Measurements from ENCODE around the gene SLC8B1.
"Not testable (repeated sequence)": the region's sequence is repeated elsewhere in the genome, so short reads cannot be mapped to it uniquely, and the experiment has no call there.

SLC8B1 gene

GRCh38 chr12:113365639-113366395 is 30.9 kb upstream of the SLC8B1 start:
- no peak overlapping the region for H3K27ac ChIP-seq
- TF ChIP-seq ZFX (IDR thresholded peaks at IDR 0.05; ENCODE audit: borderline replicate concordance) (no peak), CTCF (IDR thresholded peaks at IDR 0.05) (no peak)

GRCh38 chr12:113364698-113365097 is 29.8 kb upstream of the SLC8B1 start:
- TF ChIP-seq CTCF (IDR thresholded peaks at IDR 0.05) (no peak), ZFX (IDR thresholded peaks at IDR 0.05; ENCODE audit: borderline replicate concordance) (no peak)
- no peak overlapping the region for H3K27ac ChIP-seq

DNA sequence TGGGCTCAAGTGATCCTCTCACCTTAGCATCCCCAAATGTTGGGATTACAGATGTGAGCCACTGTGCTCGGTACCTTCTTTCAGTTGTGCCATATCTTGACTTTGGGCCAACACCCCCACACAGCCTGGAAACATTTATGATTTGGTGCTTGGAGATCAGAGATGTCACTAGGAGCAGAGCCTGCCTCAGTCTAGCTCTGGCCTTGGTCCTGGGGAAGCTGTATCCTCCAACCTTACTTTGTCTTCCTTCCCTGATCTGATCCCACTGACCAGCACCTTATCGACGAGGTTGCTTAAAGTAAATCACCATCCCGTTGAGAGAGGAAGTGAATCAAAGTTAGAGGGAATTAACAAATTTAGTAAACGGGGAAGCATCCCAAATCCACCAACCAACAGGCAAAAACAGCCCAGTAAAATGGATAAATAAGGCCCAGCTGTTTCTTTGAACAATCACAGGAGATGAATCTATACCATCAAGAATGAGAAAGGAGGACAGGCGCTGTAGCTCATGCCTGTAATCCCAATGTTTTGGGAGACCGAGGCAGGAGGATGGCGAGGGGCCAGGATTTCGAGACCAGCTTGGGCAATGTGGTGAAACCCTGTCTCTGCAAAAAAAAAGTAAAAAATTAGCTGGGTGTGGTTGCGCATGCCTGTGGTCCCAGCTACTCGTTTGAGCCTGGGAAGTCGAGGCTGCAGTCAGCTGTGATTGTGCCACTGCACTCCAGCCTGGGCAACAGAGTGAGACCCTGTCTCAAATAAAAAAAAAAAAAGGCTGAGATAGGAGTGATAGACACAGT is 26.9 kb upstream of the SLC8B1 start:
- TF ChIP-seq CTCF (IDR thresholded peaks at IDR 0.05) (no peak), ZFX (IDR thresholded peaks at IDR 0.05; ENCODE audit: borderline replicate concordance) (no peak)
- H3K27ac ChIP-seq, result no peak overlapping the region

GRCh38 chr12:113359939-113360748 is 25.2 kb upstream of the SLC8B1 start:
- TF ChIP-seq ZFX (IDR thresholded peaks at IDR 0.05; ENCODE audit: borderline replicate concordance), result no peak
- TF ChIP-seq CTCF (IDR thresholded peaks at IDR 0.05), result no peak
- no peak overlapping the region for H3K27ac ChIP-seq

DNA sequence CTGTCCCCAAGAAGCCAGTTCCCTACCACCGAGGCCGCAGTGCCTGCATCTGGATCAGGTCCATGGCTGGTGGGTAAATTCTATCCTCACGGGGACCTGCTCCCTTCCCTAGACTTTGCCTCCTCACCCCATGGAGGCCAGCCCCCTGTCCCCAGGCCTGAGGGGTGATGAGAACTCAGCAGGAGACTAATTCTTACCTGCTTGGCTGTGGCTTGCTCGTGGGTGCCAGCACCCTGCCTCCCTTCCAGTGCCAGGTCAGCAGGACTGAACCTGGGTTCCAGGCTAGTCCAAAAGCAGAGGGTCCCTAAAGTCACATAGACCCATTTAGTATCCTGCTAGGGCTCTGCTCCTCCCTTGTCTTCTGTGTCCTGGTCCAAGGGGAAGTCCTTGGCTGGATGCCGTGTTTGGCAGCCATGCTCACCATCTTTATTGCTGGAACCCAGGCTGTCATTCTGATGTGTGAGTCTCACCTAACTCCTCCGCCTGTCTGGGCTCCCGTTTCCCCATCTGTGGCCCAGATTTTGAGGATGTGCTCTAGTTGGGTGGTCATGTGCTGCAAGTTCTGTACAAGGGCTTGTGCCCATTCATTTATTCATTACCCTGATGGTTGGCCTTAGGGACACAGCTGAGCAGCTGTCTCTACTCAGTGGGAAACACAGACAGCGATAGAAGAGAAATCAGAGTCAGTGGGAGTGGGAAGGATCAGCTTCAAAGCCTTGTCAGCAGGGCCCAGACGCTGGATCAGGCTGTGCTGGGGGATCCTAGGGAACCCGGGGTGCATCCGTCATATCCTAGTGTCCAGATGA is 24.4 kb upstream of the SLC8B1 start:
- peak overlapping the region; percentile 49 for H3K27ac ChIP-seq
- TF ChIP-seq CTCF (IDR thresholded peaks at IDR 0.05) (no peak), ZFX (IDR thresholded peaks at IDR 0.05; ENCODE audit: borderline replicate concordance) (no peak)

GRCh38 chr12:113358381-113359132 is 23.6 kb upstream of the SLC8B1 start, which contains the start of gene PLBD2:
TSS of gene PLBD2 (plus strand) at chr12:113358587. CDS start at chr12:113358601, 14 bp downstream.
- TF ChIP-seq ZFX (IDR thresholded peaks at IDR 0.05; ENCODE audit: borderline replicate concordance) (no peak), CTCF (IDR thresholded peaks at IDR 0.05) (0 out of 2 replicates have a peak, but pooled peaks have one; percentile 3)
- H3K27ac ChIP-seq, result peak within 1 kb of the TSS; percentile 49

- not testable (repeated sequence) for H3K27ac ChIP-seq
Observed at GRCh38 chr12:113354192-113354591, 19.3 kb upstream of the SLC8B1 start.
